Measurements from ENCODE around the gene SLC12A4.
A peak's percentile ranks its signal among the peaks of the same experiment; 100 is the strongest.
"Not testable (repeated sequence)": the region's sequence is repeated elsewhere in the genome, so short reads cannot be mapped to it uniquely, and the experiment has no call there.

Gene SLC12A4

GRCh38 chr16:67924140-67924906, 44.1 kb downstream of the SLC12A4 start:
- DNase-seq: no peak

- DNase-seq: no peak
These were observed 44.9 kb downstream of the SLC12A4 start for GRCh38 chr16:67923414-67924116.

- DNase-seq: no peak
These were observed 45.7 kb downstream of the SLC12A4 start for GRCh38 chr16:67922740-67923139.

- no peak for DNase-seq
These were observed 46.2 kb downstream of the SLC12A4 start for GRCh38 chr16:67922221-67922620.

- no peak for DNase-seq
These were observed 48.7 kb downstream of the SLC12A4 start for GRCh38 chr16:67919622-67920221.

GRCh38 chr16:67917852-67918236, 50.6 kb downstream of the SLC12A4 start:
- peak; percentile 67 for DNase-seq

- DNase-seq: no peak
These were observed 51.1 kb downstream of the SLC12A4 start for GRCh38 chr16:67917140-67917851.

GRCh38 chr16:67915831-67916723, 52.4 kb downstream of the SLC12A4 start:
- no peak for DNase-seq

GRCh38 chr16:67915496-67915769, 53.0 kb downstream of the SLC12A4 start:
- DNase-seq: not testable (repeated sequence)

- DNase-seq: no peak
These were observed 53.5 kb downstream of the SLC12A4 start for GRCh38 chr16:67914758-67915495.

GRCh38 chr16:67910158-67910557, 58.3 kb downstream of the SLC12A4 start:
- DNase-seq: no peak

GRCh38 chr16:67909056-67909742, 59.2 kb downstream of the SLC12A4 start:
- DNase-seq: no peak

- no peak for DNase-seq
These were observed 60.8 kb downstream of the SLC12A4 start for GRCh38 chr16:67907397-67908180.

- no peak for DNase-seq
These were observed 65.6 kb downstream of the SLC12A4 start for GRCh38 chr16:67902831-67903230.

- DNase-seq: no peak
These were observed 66.7 kb downstream of the SLC12A4 start for GRCh38 chr16:67901734-67902133.

GRCh38 chr16:67897231-67897630, 71.2 kb downstream of the SLC12A4 start:
- DNase-seq: no peak

- DNase-seq: no peak
These were observed 74.6 kb downstream of the SLC12A4 start for GRCh38 chr16:67893743-67894399.

All from CD4-positive, alpha-beta T cell treated with Interleukin-4 for 4 hours (primary cell).